Measurements from ENCODE around the gene TMEM169. TPM values are rescaled to one million over a fixed set of nuclear protein-coding genes. Genes with fewer than 3 reads are reported as not detected.
"Not testable (repeated sequence)": the region's sequence is repeated elsewhere in the genome, so short reads cannot be mapped to it uniquely, and the experiment has no call there.

The TMEM169 gene
- polyA plus RNA-seq, 2 of the 4 experiments (the other 2 are of a cell fraction) = 0.54 to 0.81 TPM

DNA sequence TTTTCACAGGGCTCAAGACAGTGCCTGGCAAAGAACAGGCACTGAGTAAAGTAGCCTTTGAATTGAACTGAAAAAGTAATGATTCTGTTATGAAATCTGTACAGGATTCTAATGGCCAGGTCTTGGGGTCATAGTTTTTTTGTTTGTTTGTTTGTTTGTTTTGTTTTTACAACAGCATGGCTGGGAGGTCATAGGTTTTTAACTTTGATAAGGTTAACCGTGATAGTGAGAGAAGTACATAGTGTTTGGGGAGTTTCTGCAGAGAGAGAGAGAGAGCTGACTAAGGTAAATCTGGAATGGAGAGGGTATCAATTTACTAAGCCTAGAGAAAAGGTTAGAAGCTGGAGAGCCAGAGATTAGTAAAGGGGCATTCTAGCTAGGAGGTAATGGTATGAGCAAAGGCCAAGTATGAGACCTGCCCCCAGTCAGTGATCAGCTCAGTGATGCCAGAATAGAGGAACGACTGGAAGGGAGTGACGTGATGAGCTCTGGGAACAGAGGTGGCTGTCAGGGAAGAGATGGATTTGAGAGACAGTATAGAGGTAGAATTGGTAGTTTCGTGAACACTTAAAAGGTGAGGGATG lies 53.3 kb downstream of the TMEM169 start:
- Histone ChIP-seq H3K9me3 (no peaks in the 10 kb centered on the region), H3K27ac (no peak overlapping the region), H3K4me3 (no peak overlapping the region), H3K4me2 (no peak overlapping the region), H3K4me1 (no peaks in the 10 kb centered on the region)
- TF ChIP-seq NR3C1 (IDR thresholded peaks at IDR 0.05) = no peak
- no peak for TF ChIP-seq KDM1A (IDR thresholded peaks at IDR 0.05; ENCODE audit: low read depth)
- no peak for TF ChIP-seq EHMT2 (IDR thresholded peaks at IDR 0.05; ENCODE audit: low read depth)
- no peak for TF ChIP-seq GATA3 (IDR thresholded peaks at IDR 0.05; ENCODE audit: borderline replicate concordance)
- no peak for TF ChIP-seq TFCP2L1 (CRISPR knock-in tag; IDR thresholded peaks at IDR 0.05)
- TF ChIP-seq HDAC2 (IDR thresholded peaks at IDR 0.05) = no peak
- no peak for TF ChIP-seq MAFK (IDR thresholded peaks at IDR 0.05; ENCODE audit: partially characterized antibody)
- no peak for TF ChIP-seq CHD4 (IDR thresholded peaks at IDR 0.05; ENCODE audit: borderline replicate concordance)
- TF ChIP-seq POLR2A (IDR thresholded peaks at IDR 0.05; ENCODE audit: low read length) = no peak
- TF ChIP-seq ZNF302 (CRISPR knock-in tag; IDR thresholded peaks at IDR 0.05) = no peak
- no peak for TF ChIP-seq HMGXB4 (CRISPR knock-in tag; IDR thresholded peaks at IDR 0.05; ENCODE audit: borderline replicate concordance)
- no peak for TF ChIP-seq RARB (CRISPR knock-in tag; IDR thresholded peaks at IDR 0.05)
- no peak for TF ChIP-seq FOSB (CRISPR knock-in tag; IDR thresholded peaks at IDR 0.05)
- TF ChIP-seq CEBPB (IDR thresholded peaks at IDR 0.05) = no peak
- no peak for TF ChIP-seq RNF2 (IDR thresholded peaks at IDR 0.05; ENCODE audit: borderline replicate concordance, low read depth)
- TF ChIP-seq ZSCAN20 (CRISPR knock-in tag; IDR thresholded peaks at IDR 0.05) = no peak
- TF ChIP-seq MYC (IDR thresholded peaks at IDR 0.05; ENCODE audit: borderline replicate concordance, low read length) = no peak
- no peak for ATAC-seq
- ChIA-PET CTCF (no interaction called here), POLR2A (interaction anchor here (0.7 kb wide), 1 partner anchor 26 kb away, joined by 3 read pairs; the partner anchor contains the start of gene XRCC5)
- FAIRE-seq = no peak
- no peak for DNase-seq (ENCODE audit: low read depth in 1 of 2, low spot score in 1 of 2)
- 92% methylated on average over 4 of the region's 4 CpGs for WGBS (ENCODE audit: missing lambda C conversion rate)

DNA sequence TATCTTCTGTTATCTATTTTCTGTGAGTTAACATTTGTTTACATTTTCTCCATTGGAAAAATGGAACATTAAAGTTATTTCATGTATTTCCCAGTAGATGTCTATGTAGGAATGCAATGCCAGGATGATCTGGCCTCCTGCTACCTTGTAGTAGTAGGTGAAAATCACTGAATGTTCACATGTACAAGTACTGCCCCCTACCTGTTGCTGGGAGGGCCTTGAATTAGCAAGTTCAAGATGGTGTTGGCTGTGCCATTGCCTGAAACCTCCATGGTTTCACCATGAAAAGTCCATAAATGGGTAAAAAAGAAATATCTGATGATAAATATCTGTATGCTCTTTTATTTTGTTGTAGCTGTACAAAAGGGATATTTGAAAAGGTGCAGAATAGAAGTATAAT lies 58.2 kb downstream of the TMEM169 start:
- FAIRE-seq (no peak), DNase-seq (ENCODE audit: low read depth in 1 of 2, low spot score in 1 of 2) (peak; percentile 15 to 53), ATAC-seq (peak; percentile 70 to 79; a peak in 4 of 6 replicates)
- TF ChIP-seq, protein P1, sequence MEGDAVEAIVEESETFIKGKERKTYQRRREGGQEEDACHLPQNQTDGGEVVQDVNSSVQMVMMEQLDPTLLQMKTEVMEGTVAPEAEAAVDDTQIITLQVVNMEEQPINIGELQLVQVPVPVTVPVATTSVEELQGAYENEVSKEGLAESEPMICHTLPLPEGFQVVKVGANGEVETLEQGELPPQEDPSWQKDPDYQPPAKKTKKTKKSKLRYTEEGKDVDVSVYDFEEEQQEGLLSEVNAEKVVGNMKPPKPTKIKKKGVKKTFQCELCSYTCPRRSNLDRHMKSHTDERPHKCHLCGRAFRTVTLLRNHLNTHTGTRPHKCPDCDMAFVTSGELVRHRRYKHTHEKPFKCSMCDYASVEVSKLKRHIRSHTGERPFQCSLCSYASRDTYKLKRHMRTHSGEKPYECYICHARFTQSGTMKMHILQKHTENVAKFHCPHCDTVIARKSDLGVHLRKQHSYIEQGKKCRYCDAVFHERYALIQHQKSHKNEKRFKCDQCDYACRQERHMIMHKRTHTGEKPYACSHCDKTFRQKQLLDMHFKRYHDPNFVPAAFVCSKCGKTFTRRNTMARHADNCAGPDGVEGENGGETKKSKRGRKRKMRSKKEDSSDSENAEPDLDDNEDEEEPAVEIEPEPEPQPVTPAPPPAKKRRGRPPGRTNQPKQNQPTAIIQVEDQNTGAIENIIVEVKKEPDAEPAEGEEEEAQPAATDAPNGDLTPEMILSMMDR (IDR thresholded peaks at IDR 0.05) = peak; percentile 35; the same call in 2 of the 3 replicates
- TF ChIP-seq RAD21 (conservative IDR thresholded peaks at IDR 0.05 in 1 of 2, IDR thresholded peaks at IDR 0.05 in 1 of 2) (peak in 1 of 2 experiments; percentile 20; a peak in 1 of 5 replicates), HMGXB4 (CRISPR knock-in tag; IDR thresholded peaks at IDR 0.05; ENCODE audit: borderline replicate concordance) (no peak)
- no peaks in the 10 kb centered on the region for H3K9me3 ChIP-seq
- no peak overlapping the region for H3K4me2 ChIP-seq
- CTCF ChIA-PET = interaction anchor here (1.6 kb wide), 1 partner anchor 11 kb away, joined by 3 read pairs; no protein-coding TSS in a partner anchor
- H3K4me3 ChIP-seq = no peak overlapping the region
- POLR2A ChIA-PET = no interaction called here
- no peaks in the 10 kb centered on the region for H3K4me1 ChIP-seq
- H3K27ac ChIP-seq = no peak overlapping the region

DNA sequence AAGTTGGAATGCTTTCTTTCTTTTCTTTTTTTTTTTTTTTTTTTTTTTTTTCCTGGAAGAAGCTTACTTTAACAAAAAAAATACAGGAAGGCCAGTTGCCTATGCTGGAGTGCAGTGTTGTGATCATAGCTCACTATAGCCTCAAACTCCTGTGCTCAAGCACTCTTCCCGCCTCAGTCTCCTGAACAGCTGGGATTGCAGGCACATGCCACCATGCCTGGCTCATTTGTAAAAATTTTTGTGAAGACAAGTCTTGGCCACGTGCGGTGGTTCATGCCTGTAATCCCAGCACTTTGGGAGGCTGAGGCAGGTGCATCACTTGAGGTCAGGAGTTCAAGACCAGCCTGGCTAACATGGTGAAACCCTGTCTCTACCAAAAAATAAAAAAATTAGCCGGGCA lies 59.8 kb downstream of the TMEM169 start:
- ATAC-seq; DNase-seq (ENCODE audit: low read depth in 1 of 2, low spot score in 1 of 2); H3K27ac ChIP-seq; H3K4me2 ChIP-seq; FAIRE-seq; H3K9me3 ChIP-seq; H3K4me3 ChIP-seq; H3K4me1 ChIP-seq: not testable (repeated sequence)
- POLR2A ChIA-PET = interaction anchor here (0.6 to 0.7 kb wide), 2 partner anchors 155 to 898 kb away, joined by 3 to 7 read pairs; no protein-coding TSS in a partner anchor
- 96% methylated on average over 4 of the region's 4 CpGs for WGBS (ENCODE audit: missing lambda C conversion rate)
- CTCF ChIA-PET = interaction anchor here (0.7 to 1.6 kb wide), 2 partner anchors 9 to 25 kb away, joined by 3 to 4 read pairs; no protein-coding TSS in a partner anchor
